SK-N-SH (cell line): ENCODE measurements around the gene LRGUK. TPM values are rescaled to one million over a fixed set of nuclear protein-coding genes. Genes with fewer than 3 reads are reported as not detected.

ENCODE experiments used
- CTCF ChIA-PET: fragments of 300-600, 350-600 bp; formaldehyde crosslinking; extraction: SDS; loops from one replicate; lab custom pipeline; 2021; lab: Yijun Ruan, JAX
- POLR2A ChIA-PET: fragments of 350-600 bp; sonication (Branson Sonifier 250); formaldehyde crosslinking; extraction: SDS; loops from one replicate; lab custom pipeline; 2020; ENCODE audit warnings: antibody characterized with exemption, inconsistent platforms; lab: Yijun Ruan, JAX
- DNase-seq: peaks from one replicate; pipeline ENCODE4 v3.0.0; 2012
- H2AFZ ChIP-seq: fragments of 200-600 bp; sonication (generic); 2 replicates; pipeline ENCODE4 v1.8.1; 2016; ENCODE audit warnings: antibody characterized with exemption, mild to moderate bottlenecking, low read depth
- H3F3A ChIP-seq: fragments of 200-600 bp; sonication (generic); replicated peaks from 2 replicates; pipeline ENCODE3; 2016; ENCODE audit warnings: antibody characterized with exemption, mild to moderate bottlenecking; ENCODE audit not compliant: insufficient read depth
- H3K27ac ChIP-seq, 2 experiments: fragments of 200-500 bp in 1 of 2; fragments of 200-600 bp in 1 of 2; sonication (Bioruptor generic) in 1 of 2; sonication (generic), shearing (Covaris generic) in 1 of 2; 2 replicates each; pipeline versions ENCODE4 v1.5.1 to v1.6.1; 2014 to 2016; ENCODE audit warnings: low read depth in 2 of 2, inconsistent platforms in 1 of 2, low read length in 1 of 2, mild to moderate bottlenecking in 1 of 2, mixed read lengths in 1 of 2
- H3K27me3 ChIP-seq: fragments of 200-600 bp; sonication (generic), shearing (Covaris generic); 2 replicates; pipeline ENCODE4 v1.6.1; 2016; ENCODE audit warnings: mixed run types; ENCODE audit not compliant: insufficient read depth
- H3K36me3 ChIP-seq, 2 experiments: fragments of 200-500 bp in 1 of 2; fragments of 200-600 bp in 1 of 2; sonication (Bioruptor generic) in 1 of 2; sonication (generic) in 1 of 2; replicated peaks in 1 of 2; 2 replicates each; pipeline versions ENCODE3 to v1.5.1; 2014 to 2016; ENCODE audit warnings: low read length in 1 of 2, mild to moderate bottlenecking in 1 of 2; ENCODE audit not compliant: insufficient read depth in 2 of 2, control insufficient read depth in 1 of 2
- H3K4me1 ChIP-seq, 2 experiments: fragments of 200-500 bp in 1 of 2; fragments of 200-600 bp in 1 of 2; sonication (Bioruptor generic) in 1 of 2; sonication (generic), shearing (Covaris generic) in 1 of 2; 2 replicates each; pipeline versions ENCODE4 v1.5.1 to v1.6.1; 2014 to 2016; ENCODE audit warnings: low read depth in 1 of 2, low read length in 1 of 2, mixed run types in 1 of 2; ENCODE audit not compliant: insufficient read depth in 2 of 2, control insufficient read depth in 1 of 2
- H3K4me2 ChIP-seq: fragments of 200-600 bp; sonication (generic), shearing (Covaris generic); 2 replicates; pipeline ENCODE4 v1.6.1; 2017; ENCODE audit warnings: mixed run types
- H3K4me3 ChIP-seq, 2 experiments: fragments of 200-500 bp in 1 of 2; fragments of 200-600 bp in 1 of 2; sonication (Bioruptor generic) in 1 of 2; sonication (generic), shearing (Covaris generic) in 1 of 2; 2 replicates each; pipeline versions ENCODE4 v1.5.1 to v1.8.1; 2014 to 2016; ENCODE audit warnings: low read depth in 2 of 2, inconsistent platforms in 1 of 2, low read length in 1 of 2, mild to moderate bottlenecking in 1 of 2, mixed read lengths in 1 of 2, moderate library complexity in 1 of 2
- H3K79me2 ChIP-seq: fragments of 200-600 bp; sonication (generic); 2 replicates; pipeline ENCODE4 v1.8.1; 2017; ENCODE audit warnings: mild to moderate bottlenecking; ENCODE audit not compliant: insufficient read depth
- H3K9ac ChIP-seq: fragments of 200-600 bp; sonication (generic); 2 replicates; pipeline ENCODE4 v1.6.1; 2017; ENCODE audit warnings: mixed run types
- H3K9me2 ChIP-seq: fragments of 200-600 bp; sonication (generic); 2 replicates; pipeline ENCODE4 v1.6.1; 2017; ENCODE audit warnings: mixed run types
- H3K9me3 ChIP-seq: fragments of 200-600 bp; sonication (generic); 2 replicates; pipeline ENCODE4 v1.6.1; 2017; ENCODE audit warnings: mixed run types, mild to moderate bottlenecking, moderate library complexity
- H4K20me1 ChIP-seq: fragments of 200-600 bp; sonication (generic); 2 replicates; pipeline ENCODE4 v1.6.1; 2017; ENCODE audit warnings: mild to moderate bottlenecking, mixed run types; ENCODE audit not compliant: insufficient read depth
- CHD2 ChIP-seq: fragments of 150-350 bp; IDR thresholded peaks from 2 replicates; pipeline ENCODE4 v1.6.1; 2018; ENCODE audit warnings: low read length; ENCODE audit not compliant: partially characterized antibody
- ELF1 ChIP-seq: IDR thresholded peaks from 2 replicates; pipeline ENCODE4 v1.4.0; 2012
- EP300 ChIP-seq, 2 experiments: IDR thresholded peaks; 2 replicates each; pipeline versions ENCODE4 v1.4.0 to v1.6.1; 2012; ENCODE audit warnings: borderline replicate concordance in 1 of 2, low read depth in 1 of 2, low read length in 1 of 2
- FOSL2 ChIP-seq: IDR thresholded peaks from 2 replicates; pipeline ENCODE4 v1.4.0; 2012; ENCODE audit warnings: low read depth, mild to moderate bottlenecking, moderate library complexity, borderline replicate concordance
- FOXJ3 ChIP-seq: sonication (generic); formaldehyde crosslinking; IDR thresholded peaks from 2 replicates; pipeline ENCODE4 v1.5.1; 2020; ENCODE audit warnings: mild to moderate bottlenecking, missing genetic modification reagents
- GABPA ChIP-seq: IDR thresholded peaks from 2 replicates; pipeline ENCODE4 v1.4.0; 2012; ENCODE audit warnings: low read depth, mild to moderate bottlenecking
- GATA2 ChIP-seq: sonication (generic); formaldehyde crosslinking; IDR thresholded peaks from 2 replicates; pipeline ENCODE4 v1.5.0; 2020; ENCODE audit warnings: mild to moderate bottlenecking, missing genetic modification reagents
- IRF3 ChIP-seq: fragments of 150-350 bp; IDR thresholded peaks from 2 replicates; pipeline ENCODE4 v1.6.1; 2016; ENCODE audit warnings: mild to moderate bottlenecking, low read depth, low read length
- MAX ChIP-seq: IDR thresholded peaks from 2 replicates; pipeline ENCODE4 v1.4.0; 2012; ENCODE audit warnings: low read depth
- NFIC ChIP-seq: IDR thresholded peaks from 2 replicates; pipeline ENCODE4 v1.4.0; 2012; ENCODE audit warnings: borderline replicate concordance
- NRF1 ChIP-seq: IDR thresholded peaks from 2 replicates; pipeline ENCODE4 v1.6.1; 2012; ENCODE audit warnings: low read depth, mild to moderate bottlenecking, low read length
- POLR2AphosphoS5 ChIP-seq: IDR thresholded peaks from 2 replicates; pipeline ENCODE4 v1.6.1; 2012; ENCODE audit warnings: low read depth, low read length
- RCOR1 ChIP-seq: fragments of 150-350 bp; IDR thresholded peaks from 2 replicates; pipeline ENCODE4 v1.6.1; 2017; ENCODE audit warnings: antibody characterized with exemption, low read length
- SIN3A ChIP-seq: IDR thresholded peaks from 2 replicates; pipeline ENCODE4 v1.6.1; 2012; ENCODE audit warnings: low read depth, mild to moderate bottlenecking, low read length, moderate library complexity, borderline replicate concordance
- SMC3 ChIP-seq: IDR thresholded peaks from 2 replicates; pipeline ENCODE4 v1.6.1; 2012; ENCODE audit warnings: low read depth, low read length, improper control_type of control experiment
- TAF1 ChIP-seq: IDR thresholded peaks from 2 replicates; pipeline ENCODE4 v1.6.1; 2012; ENCODE audit warnings: low read depth, mild to moderate bottlenecking, low read length, moderate library complexity, borderline replicate concordance
- TEAD4 ChIP-seq: IDR thresholded peaks from 2 replicates; pipeline ENCODE4 v1.4.0; 2012; ENCODE audit warnings: mild to moderate bottlenecking, borderline replicate concordance; ENCODE audit not compliant: insufficient read depth
- USF1 ChIP-seq: IDR thresholded peaks from 2 replicates; pipeline ENCODE4 v1.4.0; 2012; ENCODE audit warnings: low read depth, borderline replicate concordance
- ZBTB33 ChIP-seq: IDR thresholded peaks from 2 replicates; pipeline ENCODE4 v1.4.0; 2012; ENCODE audit warnings: low read depth, borderline replicate concordance
- WGBS: methylation state at CpG from one replicate; pipeline ENCODE4 v1.1.6; 2017; ENCODE audit warnings: low lambda C conversion rate; 5-methylcytosine and 5-hydroxymethylcytosine counted together
- polyA plus RNA-seq, 3 experiments: library from polyadenylated mRNA; depleted of rRNA; stranded (reverse); fragments of >200 nt; gene quantifications; 2 replicates each; pipeline ENCODE4 v1.2.3, GENCODE V29; 2012

The LRGUK gene
- polyA plus RNA-seq, 1 of the 3 experiments (the other 2 are of a cell fraction): 1.5 TPM

GRCh38 chr7:134212576-134213546, 85.7 kb downstream of the LRGUK start:
- no peaks in the 10 kb centered on the region for H3K9me2 ChIP-seq
- H3K9ac ChIP-seq: no peak overlapping the region
- no peaks in the 10 kb centered on the region for H4K20me1 ChIP-seq
- no peaks in the 10 kb centered on the region for H3K4me1 ChIP-seq
- H3K4me2 ChIP-seq: no peak overlapping the region
- no peak for DNase-seq
- H3K9me3 ChIP-seq: no peaks in the 10 kb centered on the region
- H3K27ac ChIP-seq: no peak overlapping the region
- TF ChIP-seq RCOR1 (no peak), GATA2 (CRISPR knock-in tag) (no peak), GABPA (no peak), NRF1 (no peak), POLR2AphosphoS5 (no peak), FOXJ3 (CRISPR knock-in tag) (no peak), SMC3 (no peak), IRF3 (no peak), NFIC (no peak), TAF1 (no peak), ELF1 (no peak), TEAD4 (no peak), USF1 (no peak)
- peaks cover 0 to under 1% of the 10 kb centered on the region in 2 experiments for H3K36me3 ChIP-seq
- H3K79me2 ChIP-seq: no peaks in the 10 kb centered on the region
- no peak overlapping the region for H3K4me3 ChIP-seq
- WGBS: 76% methylated on average over 13 of the region's 13 CpGs
- no peaks in the 10 kb centered on the region for H3K27me3 ChIP-seq
- ChIA-PET CTCF (interaction anchor here (0.9 to 1.0 kb wide), 2 partner anchors 42 to 72 kb away, joined by 3 to 5 read pairs; no protein-coding TSS in a partner anchor), POLR2A (no interaction called here)
- H2AFZ ChIP-seq: no peak overlapping the region
- H3F3A ChIP-seq: no peaks in the 10 kb centered on the region

GRCh38 chr7:134220236-134220635, 93.1 kb downstream of the LRGUK start:
- no peak for DNase-seq
- no peak overlapping the region for H3K9ac ChIP-seq
- no peaks in the 10 kb centered on the region for H3K9me3 ChIP-seq
- no peaks in the 10 kb centered on the region for H3F3A ChIP-seq
- no peaks in the 10 kb centered on the region for H3K36me3 ChIP-seq
- no peak overlapping the region for H3K27ac ChIP-seq
- no peak overlapping the region for H3K4me2 ChIP-seq
- no peak overlapping the region for H3K4me3 ChIP-seq
- 45% methylated on average over 3 of the region's 3 CpGs for WGBS
- H3K27me3 ChIP-seq: no peaks in the 10 kb centered on the region
- H3K9me2 ChIP-seq: no peaks in the 10 kb centered on the region
- POLR2A ChIA-PET: no interaction called here
- no peaks in the 10 kb centered on the region for H3K79me2 ChIP-seq
- CTCF ChIA-PET: no interaction called here
- H4K20me1 ChIP-seq: no peaks in the 10 kb centered on the region
- H2AFZ ChIP-seq: no peak overlapping the region
- H3K4me1 ChIP-seq: no peaks in the 10 kb centered on the region
- TF ChIP-seq SIN3A: no peak
- no peak for TF ChIP-seq RCOR1
- TF ChIP-seq TEAD4: no peak
- no peak for TF ChIP-seq ELF1
- no peak for TF ChIP-seq CHD2
- no peak for TF ChIP-seq MAX
- TF ChIP-seq NFIC: no peak
- no peak for TF ChIP-seq GATA2 (CRISPR knock-in tag)
- no peak for TF ChIP-seq ZBTB33
- TF ChIP-seq EP300 (IDR thresholded peaks at IDR 0.05; ENCODE audit: borderline replicate concordance in 1 of 2, low read depth in 1 of 2, low read length in 1 of 2): no peak
- no peak for TF ChIP-seq POLR2AphosphoS5
- no peak for TF ChIP-seq FOSL2
